Putamen (tissue), 1 donor: ENCODE results near the gene SLC22A4.

ENCODE experiments used
- DNase-seq: peaks from one replicate; pipeline ENCODE4 v3.0.0-alpha.2; 2016; ENCODE audit warnings: low spot score

Gene SLC22A4

DNA sequence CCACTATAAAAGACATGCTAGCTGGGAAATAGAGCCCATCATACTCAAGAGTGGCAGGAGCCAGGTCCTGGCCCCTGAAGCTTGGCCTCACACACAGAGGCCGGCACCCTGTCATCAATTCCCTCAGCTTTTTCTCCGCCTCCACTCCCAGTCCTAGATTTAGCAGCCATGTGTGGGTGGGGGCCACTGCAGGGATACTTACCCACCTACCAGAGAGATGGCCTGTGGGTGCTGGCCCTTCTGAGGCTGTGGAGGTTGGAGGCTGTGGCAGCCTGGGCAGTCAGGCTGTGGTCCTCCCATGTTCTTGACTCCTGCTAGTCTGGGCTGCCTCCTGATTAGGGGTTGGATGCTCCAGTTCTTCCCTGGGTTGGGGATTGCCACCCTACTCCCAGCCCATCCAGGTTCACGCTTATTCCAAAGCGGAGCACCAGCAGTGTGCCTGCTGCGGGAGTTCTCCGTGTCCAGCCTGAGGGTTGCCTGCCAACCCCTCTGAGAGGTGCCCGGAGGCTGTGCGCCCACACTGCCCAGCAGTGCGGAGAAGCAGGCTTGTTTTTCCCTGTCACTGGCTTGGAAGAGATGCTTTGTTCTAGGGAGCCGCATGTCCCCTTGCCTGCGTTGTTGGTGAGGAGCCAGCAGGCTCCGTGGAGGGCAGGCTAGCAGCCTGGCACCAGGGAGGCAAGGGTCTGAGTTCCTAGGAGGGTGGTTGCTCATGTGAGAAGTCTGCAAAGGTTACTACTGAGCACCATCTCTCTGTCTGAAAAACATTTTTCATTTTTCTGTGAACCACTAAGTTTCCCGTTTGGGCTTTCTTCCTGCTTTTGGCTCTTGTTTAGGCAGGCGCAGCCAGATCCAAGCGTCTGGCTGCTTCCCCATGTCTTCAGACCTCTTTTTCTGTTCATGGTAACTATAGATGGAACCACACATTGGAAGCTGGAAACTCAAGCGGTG is 82.8 kb downstream of the SLC22A4 start:
- DNase-seq = peak; percentile 59

DNA sequence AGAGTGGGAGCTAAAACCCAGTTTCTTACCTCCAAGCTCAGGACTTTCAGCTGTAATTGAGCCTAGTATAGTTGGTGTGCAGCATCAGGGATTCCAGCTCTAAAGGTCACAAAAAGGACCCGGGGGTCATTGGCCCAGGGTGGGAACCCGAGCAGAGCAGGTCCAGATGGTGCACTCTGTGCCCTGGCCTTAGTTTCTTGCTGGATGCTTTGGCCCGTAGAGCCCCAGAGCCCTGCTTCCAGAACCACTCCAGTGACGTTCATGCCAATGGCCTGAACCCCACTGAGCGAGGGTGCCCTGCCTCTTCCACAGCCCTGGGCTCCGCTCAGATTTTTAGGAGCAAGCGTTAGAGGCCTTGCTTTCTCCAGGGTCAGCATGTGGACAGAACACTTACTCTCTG is 83.5 kb downstream of the SLC22A4 start:
- no peak for DNase-seq

DNA sequence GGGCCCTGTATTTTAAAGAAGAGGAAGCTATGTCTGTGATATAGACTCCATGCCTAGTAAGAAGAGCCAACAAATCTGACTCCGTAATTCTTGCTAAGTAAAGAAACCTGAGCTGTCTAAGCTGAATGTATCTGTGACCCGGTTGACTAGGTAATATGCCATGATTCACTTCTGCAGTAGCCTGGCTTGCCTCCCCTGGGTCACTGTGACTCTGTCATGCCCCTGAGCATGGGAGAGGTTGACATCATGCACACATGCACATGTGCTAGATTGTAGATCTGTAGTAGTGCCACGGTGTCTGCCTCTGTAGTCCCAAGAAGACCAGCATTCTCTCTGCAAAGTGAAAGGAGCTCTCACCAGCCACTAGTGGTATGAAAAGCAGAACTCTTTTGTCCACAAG is 84.4 kb downstream of the SLC22A4 start:
- no peak for DNase-seq

DNA sequence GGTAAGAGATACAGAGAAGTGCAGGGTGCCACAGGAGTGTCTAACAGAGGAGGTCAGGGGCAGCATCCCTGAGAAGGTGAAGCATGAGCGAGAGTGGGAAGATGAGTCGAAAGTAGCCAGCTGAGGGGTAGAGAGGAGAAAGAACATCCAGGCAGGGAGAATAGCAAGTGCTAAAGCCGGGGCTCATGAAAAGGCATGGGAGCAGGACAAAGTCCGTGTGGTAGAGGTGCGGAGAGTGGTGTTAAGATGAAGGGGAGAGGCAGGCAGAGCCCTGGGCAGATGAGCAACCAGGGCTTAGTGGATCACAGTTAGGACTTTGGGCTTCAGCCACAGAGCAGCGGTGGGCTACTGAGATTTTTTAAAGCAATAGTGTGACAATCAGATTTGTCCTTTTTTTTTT is 85.9 kb downstream of the SLC22A4 start:
- DNase-seq = no peak

DNA sequence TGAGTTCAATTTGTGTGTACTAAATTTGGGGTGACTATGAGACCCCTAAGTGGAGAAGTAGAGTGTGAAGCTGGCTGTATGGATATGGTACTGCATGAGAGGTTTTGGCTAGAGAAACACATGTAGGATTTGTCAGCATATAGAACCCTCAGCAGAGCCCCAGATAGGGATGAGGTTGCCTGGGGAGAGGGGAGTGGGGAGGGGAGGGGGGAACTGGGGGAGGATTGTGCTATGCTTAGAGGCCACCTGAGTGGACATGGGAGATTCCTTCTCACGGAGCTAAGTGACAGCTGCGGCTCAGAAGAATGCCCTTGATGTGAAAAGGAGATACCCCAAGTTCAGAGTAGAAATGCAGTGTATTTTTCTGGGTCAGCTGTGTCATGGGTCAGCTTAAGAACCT is 86.5 kb downstream of the SLC22A4 start:
- no peak for DNase-seq

DNA sequence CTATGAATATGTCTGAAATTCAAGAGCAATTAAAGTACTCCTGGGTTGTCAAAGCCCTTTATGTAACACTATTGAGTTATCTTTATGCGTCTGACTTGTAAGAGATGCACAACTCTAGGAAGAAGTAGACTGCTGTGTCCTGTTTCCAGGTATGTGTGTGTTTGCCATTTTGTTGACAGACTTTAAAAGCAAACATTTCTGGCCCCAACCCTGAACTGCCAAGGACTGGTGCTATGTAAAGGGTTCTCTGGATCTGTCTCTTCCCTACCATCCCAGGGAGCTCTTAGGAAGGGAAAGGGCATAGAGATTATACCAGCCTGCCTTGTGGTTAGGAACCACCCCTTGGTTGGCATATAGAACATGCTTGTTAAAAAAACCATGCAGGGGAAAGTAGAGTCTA is 87.4 kb downstream of the SLC22A4 start:
- no peak for DNase-seq

DNA sequence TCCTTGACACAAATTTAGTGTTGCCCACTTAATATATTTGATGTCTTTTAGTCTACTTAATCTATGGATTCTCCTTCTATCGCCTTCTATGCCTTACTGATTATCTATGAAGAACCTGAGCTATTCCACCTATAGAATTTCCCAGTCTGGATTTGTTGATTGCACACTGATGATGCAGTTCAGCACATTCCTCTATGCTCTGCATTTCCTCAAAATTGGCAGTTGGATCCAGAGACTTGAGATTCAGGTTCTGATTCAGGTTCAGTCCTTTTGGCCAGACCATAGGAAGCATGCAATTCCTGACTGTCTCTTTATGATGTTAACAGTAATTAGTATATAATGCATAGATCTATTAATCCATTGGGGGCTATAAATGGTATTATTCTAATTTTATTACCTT is 89.1 kb downstream of the SLC22A4 start:
- no peak for DNase-seq

DNA sequence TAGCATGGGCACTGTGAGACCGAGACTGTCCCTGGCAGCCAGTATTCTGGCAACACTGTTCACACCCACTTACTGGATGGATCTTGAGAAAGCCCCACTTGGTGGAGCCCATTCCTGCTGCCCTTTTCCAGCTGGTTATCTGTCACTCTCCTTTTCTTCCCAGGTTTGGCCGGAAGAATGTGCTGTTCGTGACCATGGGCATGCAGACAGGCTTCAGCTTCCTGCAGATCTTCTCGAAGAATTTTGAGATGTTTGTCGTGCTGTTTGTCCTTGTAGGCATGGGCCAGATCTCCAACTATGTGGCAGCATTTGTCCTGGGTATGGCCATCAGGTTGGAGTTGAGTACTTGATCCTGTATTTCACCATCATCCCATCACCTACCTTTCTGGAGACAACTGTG is 89.8 kb downstream of the SLC22A4 start:
- no peak for DNase-seq

DNA sequence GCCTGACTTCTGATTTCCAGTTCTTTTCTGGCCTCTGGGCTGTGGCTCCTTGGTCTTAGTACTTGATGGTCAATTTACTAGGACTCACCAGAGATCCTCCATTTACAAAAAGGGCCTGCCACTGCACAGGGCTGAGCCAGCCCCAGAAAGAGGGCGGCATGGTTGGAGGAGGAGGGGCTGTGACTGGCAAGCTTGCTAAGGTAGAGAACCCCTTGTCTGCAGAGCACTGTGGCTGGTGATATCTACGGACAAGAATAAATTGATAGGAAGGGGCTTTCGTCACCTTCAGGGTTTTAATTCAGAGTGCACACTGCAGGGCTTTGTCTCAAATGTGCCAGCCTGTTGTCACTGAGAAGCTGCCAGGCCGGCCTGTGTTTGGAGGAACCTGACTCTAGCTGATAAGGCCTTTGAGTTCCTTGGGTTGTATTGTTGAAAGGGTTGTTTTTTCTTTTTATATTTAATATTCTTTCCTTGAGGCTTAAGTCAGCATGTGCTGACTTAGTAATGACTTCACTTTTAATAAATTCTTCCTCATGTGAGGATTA is 90.4 kb downstream of the SLC22A4 start:
- no peak for DNase-seq

DNA sequence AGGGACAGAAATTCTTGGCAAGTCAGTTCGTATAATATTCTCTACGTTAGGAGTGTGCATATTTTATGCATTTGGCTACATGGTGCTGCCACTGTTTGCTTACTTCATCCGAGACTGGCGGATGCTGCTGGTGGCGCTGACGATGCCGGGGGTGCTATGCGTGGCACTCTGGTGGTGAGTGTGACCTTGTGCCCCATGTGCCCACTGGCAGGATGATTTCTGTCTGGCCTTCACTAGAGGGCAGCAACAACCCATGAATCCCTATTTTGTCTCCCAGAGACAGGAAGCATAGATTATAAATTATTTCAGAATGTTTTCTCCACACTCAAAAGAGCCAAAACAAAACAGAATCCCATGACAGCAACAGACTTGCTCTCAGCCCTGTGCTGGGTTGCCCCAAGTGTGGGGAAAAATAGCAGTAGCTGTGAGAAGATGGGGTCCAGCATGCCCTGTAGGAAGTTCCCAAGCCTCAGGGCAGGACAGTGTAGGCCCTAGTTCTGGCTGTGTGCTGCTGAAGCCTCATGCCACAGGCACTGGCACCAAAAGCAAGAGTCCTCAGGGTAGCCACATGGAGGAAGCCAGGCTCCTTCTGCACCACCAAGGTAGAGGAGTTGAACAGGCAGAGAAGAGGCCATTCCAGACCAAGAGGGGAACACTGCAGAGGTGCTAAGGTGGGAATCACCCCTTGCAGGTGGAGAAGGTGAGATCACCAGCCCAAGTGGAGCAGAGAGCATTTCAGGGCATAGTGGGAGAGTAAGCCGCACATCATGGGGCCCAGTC is 91.3 kb downstream of the SLC22A4 start:
- DNase-seq = peak; percentile 65

DNA sequence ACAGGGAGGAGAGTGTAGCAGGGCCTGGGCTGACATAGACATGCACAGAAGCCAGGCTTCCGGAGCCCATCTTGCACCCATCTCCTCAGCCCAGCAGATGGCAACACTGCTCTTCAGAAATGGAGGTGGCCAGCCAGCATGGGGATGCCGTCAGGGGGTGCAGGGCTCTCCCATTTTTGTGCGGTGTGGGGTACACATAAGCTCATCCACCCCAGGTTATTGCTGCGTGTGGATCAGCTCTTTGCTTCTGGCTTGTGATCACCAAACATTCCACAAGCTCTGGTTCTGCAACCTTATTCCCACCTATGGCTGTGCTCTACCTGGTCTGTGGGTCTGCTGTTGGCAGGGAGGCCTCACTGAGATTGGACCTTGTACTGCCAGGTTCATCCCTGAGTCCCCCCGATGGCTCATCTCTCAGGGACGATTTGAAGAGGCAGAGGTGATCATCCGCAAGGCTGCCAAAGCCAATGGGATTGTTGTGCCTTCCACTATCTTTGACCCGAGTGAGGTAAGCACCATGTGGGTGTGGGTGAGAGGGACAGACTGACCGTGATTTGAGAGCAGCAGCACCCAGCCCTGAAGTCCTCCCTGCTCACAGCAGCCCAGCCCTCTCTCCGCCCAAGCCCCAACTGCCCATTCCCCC is 92.6 kb downstream of the SLC22A4 start:
- DNase-seq = peak; percentile 68

DNA sequence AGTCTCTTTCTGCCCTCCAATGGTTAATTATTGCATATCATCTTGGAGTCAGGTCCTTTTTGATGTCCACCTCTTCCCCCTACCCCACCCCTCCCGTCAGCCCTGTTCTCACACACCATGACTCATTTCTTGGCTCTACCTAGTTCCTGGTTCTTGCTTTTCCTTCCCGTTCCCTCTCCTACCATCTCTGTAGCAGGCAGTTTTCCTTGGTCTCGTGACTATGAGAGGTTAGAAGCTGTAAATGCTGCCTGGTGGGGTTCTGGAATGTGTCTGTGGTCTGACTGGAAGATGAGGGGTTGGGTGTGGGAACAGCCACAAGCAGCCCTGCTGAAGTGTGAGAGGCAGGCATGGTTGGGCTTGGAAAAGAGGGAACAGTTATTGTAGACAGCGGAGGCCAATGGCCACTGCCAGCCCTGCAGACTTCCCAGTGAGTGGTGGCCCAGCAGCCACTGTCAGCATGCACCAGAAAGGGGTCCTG is 93.5 kb downstream of the SLC22A4 start:
- no peak for DNase-seq

DNA sequence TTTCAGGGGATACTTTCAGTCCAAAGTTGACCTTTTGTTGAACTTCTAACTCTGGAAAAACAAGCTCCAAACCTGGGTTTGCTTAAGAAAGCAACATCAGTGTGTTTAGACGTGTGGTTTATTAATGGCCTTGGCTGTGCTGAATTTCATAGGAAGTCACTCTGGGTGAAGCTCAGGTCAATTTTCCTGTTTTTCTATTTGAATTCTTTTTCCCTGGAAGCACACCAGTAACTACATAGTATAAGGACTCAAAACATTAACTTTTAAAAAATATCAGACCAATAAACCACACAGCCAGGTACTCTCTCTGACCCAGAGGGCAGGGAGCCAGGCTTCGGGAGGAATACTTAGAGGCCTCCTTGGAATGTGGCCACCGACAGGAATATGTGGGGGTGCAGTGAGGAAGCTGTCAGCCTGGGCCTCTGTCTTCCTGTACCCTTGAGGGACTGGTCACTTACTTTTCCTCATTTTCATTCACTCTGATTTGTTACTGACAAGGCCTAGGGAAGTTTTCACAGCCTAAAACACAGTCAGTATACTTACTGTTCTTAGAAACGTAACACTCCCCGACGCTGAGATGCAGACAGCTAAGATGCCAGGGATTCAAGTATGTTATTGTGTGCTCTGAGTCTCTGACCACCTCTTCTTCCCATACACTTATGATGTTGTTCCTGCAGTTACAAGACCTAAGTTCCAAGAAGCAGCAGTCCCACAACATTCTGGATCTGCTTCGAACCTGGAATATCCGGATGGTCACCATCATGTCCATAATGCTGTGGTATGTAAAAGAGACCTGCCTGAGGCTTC is 94.3 kb downstream of the SLC22A4 start:
- no peak for DNase-seq

DNA sequence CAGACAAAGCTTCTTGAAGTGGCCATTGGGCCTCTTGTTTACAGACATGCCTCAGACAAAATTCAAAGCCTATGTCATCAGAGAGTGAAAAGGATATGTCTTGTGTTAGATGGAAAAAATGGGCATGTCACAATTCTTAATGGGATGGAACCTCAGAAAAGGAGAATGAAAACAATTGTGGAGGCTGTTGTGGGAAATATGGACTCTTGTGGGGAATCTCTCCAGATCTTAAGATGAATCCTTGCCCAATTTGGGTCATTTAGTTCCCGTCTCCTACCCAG is 94.8 kb downstream of the SLC22A4 start:
- no peak for DNase-seq

DNA sequence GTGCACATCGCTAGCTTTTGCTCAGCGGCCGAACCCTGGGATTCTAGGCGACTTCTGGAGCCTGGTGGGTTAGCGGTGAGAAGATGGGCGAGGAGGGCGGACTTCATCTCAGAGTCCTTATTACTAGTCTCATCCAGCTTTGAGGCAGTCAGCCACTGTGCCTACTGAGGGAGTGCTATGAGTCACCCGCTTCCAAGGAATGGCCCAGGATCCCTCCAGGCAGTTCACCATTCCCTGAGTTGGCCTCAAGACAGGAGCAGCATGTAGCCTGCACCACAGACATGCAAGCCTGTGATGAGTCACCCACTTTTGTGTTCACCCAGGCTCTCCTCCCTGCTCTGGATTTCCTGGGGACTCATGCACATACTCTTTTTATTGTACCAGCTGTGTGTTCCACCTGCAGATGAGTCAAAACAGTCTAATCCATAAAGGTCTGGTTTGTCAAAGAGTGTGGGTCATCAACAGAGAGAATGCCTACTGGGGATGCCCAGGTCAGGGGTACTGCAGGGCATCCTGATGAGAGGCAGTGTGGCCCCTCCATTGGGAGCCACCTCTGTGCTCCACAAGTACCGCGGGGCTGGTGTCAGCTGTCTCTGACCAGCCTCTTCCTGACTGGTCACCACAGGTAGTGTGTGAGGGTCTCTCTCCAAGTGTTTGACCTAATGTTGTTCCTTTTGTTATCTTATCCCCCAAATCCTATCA is 95.5 kb downstream of the SLC22A4 start:
- no peak for DNase-seq

DNA sequence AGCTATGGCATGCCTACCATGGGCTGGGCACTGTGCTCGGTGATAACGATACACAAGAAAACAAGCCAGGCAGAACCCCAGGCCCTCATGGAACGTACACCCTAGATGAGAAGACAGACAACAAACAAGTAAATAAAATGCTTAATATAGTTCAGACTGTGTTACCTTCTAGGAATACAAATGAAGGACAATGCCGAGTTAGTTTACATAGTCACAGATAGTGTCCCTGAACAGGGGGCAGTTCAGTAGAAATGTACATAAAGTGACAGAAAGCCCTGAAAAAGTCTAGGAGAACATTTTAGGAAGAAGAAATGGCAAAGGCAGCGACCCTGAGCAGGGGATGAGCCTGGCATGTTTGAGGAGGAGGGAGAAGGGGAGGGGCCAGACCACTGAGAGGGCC is 97.1 kb downstream of the SLC22A4 start:
- no peak for DNase-seq

DNA sequence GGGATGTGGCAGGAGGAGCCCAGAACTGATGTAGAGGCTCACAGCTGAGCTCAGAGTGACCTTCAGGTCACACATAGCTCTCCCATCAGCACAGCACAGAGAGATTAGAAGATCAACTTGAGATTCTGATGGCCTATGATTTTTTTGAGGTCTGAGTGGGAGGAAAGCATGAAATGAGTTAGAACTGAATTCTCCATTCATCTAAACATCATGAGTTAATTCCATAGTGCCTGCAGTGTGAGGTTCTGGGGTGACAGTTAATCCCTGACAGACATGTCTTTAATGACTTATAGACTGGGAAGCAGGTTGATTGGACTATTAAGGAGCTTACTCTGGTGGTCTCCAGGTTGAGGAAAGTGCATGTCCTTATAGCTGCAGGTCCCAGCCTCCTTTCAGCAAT is 97.7 kb downstream of the SLC22A4 start:
- DNase-seq = no peak

DNA sequence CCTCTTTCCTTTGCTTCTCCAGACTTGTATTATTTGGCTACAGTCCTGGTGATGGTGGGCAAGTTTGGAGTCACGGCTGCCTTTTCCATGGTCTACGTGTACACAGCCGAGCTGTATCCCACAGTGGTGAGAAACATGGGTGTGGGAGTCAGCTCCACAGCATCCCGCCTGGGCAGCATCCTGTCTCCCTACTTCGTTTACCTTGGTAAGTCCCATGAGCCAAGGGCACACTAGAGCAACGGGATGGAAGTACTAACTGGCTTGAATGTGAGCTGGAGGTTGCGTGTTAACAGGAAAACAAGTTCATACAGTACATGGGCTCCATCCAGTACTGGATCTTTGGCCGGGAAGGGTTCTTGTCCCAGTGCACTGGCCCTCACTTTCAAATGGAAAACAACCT is 98.2 kb downstream of the SLC22A4 start:
- no peak for DNase-seq

DNA sequence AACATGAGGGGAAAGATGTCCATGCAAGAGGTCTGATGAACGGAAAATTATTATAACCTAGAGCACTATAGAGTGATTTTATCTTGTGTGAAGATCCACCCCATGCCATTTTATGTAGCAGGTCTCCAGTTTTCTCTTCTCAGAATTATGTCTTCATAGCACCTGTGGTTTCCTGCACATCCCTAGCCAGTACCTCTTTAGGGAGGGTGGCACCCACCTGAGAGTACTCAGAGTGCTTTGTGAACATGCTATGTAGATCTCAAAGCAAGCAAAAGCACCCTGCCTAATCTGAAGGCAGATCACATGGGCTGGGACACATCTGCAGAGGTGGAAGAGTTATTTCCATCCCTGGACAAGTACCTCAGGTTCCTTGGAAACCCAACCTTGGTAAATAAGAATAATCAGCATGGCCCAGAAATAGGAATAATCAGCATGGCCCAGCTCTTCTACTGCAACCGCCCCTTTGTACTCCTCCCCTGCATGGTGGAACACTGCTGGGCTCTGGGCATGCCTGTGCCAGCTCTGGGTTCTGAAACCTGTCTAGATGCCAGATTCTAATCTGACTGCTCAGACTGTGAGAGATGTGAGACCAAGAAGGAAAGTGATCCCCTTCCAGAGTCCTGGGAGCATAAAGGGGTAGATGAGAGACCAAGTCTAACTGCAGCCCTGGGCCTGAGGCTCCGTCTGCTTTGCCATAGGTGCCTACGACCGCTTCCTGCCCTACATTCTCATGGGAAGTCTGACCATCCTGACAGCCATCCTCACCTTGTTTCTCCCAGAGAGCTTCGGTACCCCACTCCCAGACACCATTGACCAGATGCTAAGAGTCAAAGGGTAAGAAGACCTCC is 99.0 kb downstream of the SLC22A4 start:
- no peak for DNase-seq
